H1 (cell line): ENCODE measurements around the gene HPD. TPM values are rescaled to one million over a fixed set of nuclear protein-coding genes. Genes with fewer than 3 reads are reported as not detected.
A peak's percentile ranks its signal among the peaks of the same experiment; 100 is the strongest.

Source experiments
- ASH2L ChIP-seq: fragments of 200-600, 300-600 bp; sonication (generic); IDR thresholded peaks from one replicate; pipeline ENCODE4 v1.7.1; 2017; ENCODE audit warnings: low read length
- ATF3 ChIP-seq: IDR thresholded peaks from 2 replicates; pipeline ENCODE4 v1.6.1; 2011; ENCODE audit warnings: low read depth, mild to moderate bottlenecking, low read length; ENCODE audit not compliant: insufficient read depth
- BCL11A ChIP-seq, 2 experiments: IDR thresholded peaks; one replicate each; pipeline ENCODE4 v1.6.1; 2011; ENCODE audit warnings: low read depth in 2 of 2, low read length in 2 of 2, mild to moderate bottlenecking in 2 of 2
- BRCA1 ChIP-seq: IDR thresholded peaks from 2 replicates; pipeline ENCODE4 v1.6.1; 2012; ENCODE audit warnings: low read depth, low read length, improper control_type of control experiment
- CREB1 ChIP-seq: IDR thresholded peaks from 2 replicates; pipeline ENCODE4 v1.6.1; 2012; ENCODE audit warnings: inconsistent platforms
- CTCF ChIP-seq, 3 experiments: IDR thresholded peaks; 1 replicate in 2 of 3; 2 replicates in 1 of 3; pipeline versions ENCODE4 v1.5.1 to v1.6.1; 2011; ENCODE audit warnings: low read length in 3 of 3, mild to moderate bottlenecking in 3 of 3, inconsistent platforms in 2 of 3, low read depth in 1 of 3, moderate library complexity in 1 of 3; ENCODE audit not compliant: insufficient read depth in 1 of 3; ENCODE audit errors: control extremely low read depth in 1 of 3
- JUN ChIP-seq: IDR thresholded peaks from 2 replicates; pipeline ENCODE4 v1.6.1; 2011; ENCODE audit warnings: low read depth, mild to moderate bottlenecking, improper control_type of control experiment, low read length
- JUND ChIP-seq: IDR thresholded peaks from 2 replicates; pipeline ENCODE4 v1.6.1; 2011; ENCODE audit warnings: mild to moderate bottlenecking, improper control_type of control experiment, low read length
- KDM1A ChIP-seq: fragments of 200-600, 300-600 bp; sonication (generic); IDR thresholded peaks from 2 replicates; pipeline ENCODE4 v1.7.1; 2016; ENCODE audit warnings: mild to moderate bottlenecking, low read length, borderline replicate concordance
- KDM5A ChIP-seq: fragments of 200-600 bp; IDR thresholded peaks from 2 replicates; pipeline ENCODE4 v1.7.1; 2012; ENCODE audit warnings: mild to moderate bottlenecking, low read length, inconsistent platforms, mixed read lengths
- MAFK ChIP-seq: IDR thresholded peaks from 2 replicates; pipeline ENCODE4 v1.6.1; 2012; ENCODE audit warnings: low read depth, mild to moderate bottlenecking, improper control_type of control experiment, low read length
- RNF2 ChIP-seq: fragments of 200-900, 300-1000 bp; sonication (generic); IDR thresholded peaks from 2 replicates; pipeline ENCODE4 v1.7.1; 2016; ENCODE audit warnings: borderline replicate concordance, low read depth, mild to moderate bottlenecking, antibody characterized with exemption, low read length; ENCODE audit not compliant: poor library complexity, severe bottlenecking; ENCODE audit errors: missing control alignments
- SIN3A ChIP-seq, 2 experiments: IDR thresholded peaks in 1 of 2; conservative IDR thresholded peaks in 1 of 2; 2 replicates each; pipeline ENCODE4 v1.6.1; 2011 to 2012; ENCODE audit warnings: low read length in 2 of 2, improper control_type of control experiment in 1 of 2, low read depth in 1 of 2, mild to moderate bottlenecking in 1 of 2
- SIRT6 ChIP-seq: IDR thresholded peaks from one replicate; pipeline ENCODE4 v1.7.1; 2012; ENCODE audit warnings: low read length, inconsistent platforms
- SIX5 ChIP-seq: IDR thresholded peaks from 2 replicates; pipeline ENCODE4 v1.6.1; 2011; ENCODE audit warnings: mild to moderate bottlenecking, low read depth, low read length
- TAF1 ChIP-seq: IDR thresholded peaks from 2 replicates; pipeline ENCODE4 v1.6.1; 2011; ENCODE audit warnings: mild to moderate bottlenecking, low read depth, low read length
- TBP ChIP-seq: IDR thresholded peaks from 2 replicates; pipeline ENCODE4 v1.6.1; 2011; ENCODE audit warnings: low read depth, low read length, improper control_type of control experiment
- USF2 ChIP-seq: IDR thresholded peaks from 2 replicates; pipeline ENCODE4 v1.6.1; 2011; ENCODE audit warnings: low read length, improper control_type of control experiment
- polyA plus RNA-seq, 7 experiments: library from polyadenylated mRNA; depleted of rRNA in 3 of 7; stranded (reverse) in 5 of 7; unstranded in 2 of 7; fragments of >200 nt in 5 of 7; fragments of 200-250 nt in 2 of 7; gene quantifications; 1 replicate in 5 of 7; 2 replicates in 1 of 7; 4 replicates in 1 of 7; pipeline versions ENCODE4 v1.2.1 to v1.2.3, GENCODE V29; 2011 to 2013; ENCODE audit warnings: missing spikeins in 2 of 7, mixed read lengths in 2 of 7
- total RNA-seq: library from RNA; stranded (reverse); fragmentation: NEBNext Ultra II Directional; extraction: Animal tissue kit (Norgen Biotek cat#: 25700); gene quantifications from 2 replicates; pipeline ENCODE4 v1.2.1, GENCODE V29; 2021

HPD gene
- total and polyA plus RNA-seq, 2 of the 8 experiments (the other 6 are each of a cell fraction or from before 2014, with no cell fraction given): 0.48 to 0.56 TPM

GRCh38 chr12:121796855-121797751, 61.6 kb downstream of the HPD start (continued):
- TF ChIP-seq CTCF (IDR thresholded peaks at IDR 0.05; ENCODE audit: control extremely low read depth in 1 of 3, insufficient read depth in 1 of 3, low read depth in 1 of 3, low read length in 3 of 3): peak in 2 of 3 experiments; percentile 36 to 37; a peak in 3 of 4 replicates
- TF ChIP-seq RNF2: no peak
- 0 out of 2 replicates have a peak, but pooled peaks have one; percentile 28 for TF ChIP-seq TAF1
- no peak for TF ChIP-seq BCL11A (IDR thresholded peaks at IDR 0.05; ENCODE audit: low read depth in 2 of 2, low read length in 2 of 2)
- TF ChIP-seq CREB1: peak; percentile 22; the same call in 1 of the 2 replicates
- no peak for TF ChIP-seq SIRT6
- no peak for TF ChIP-seq MAFK
- no peak for TF ChIP-seq USF2
- no peak for TF ChIP-seq SIX5
- TF ChIP-seq KDM5A: no peak
- TF ChIP-seq JUN: no peak
- no peak for TF ChIP-seq BRCA1
- TF ChIP-seq ATF3: no peak
- TF ChIP-seq TBP: peak; percentile 28; the same call in 1 of the 2 replicates
- TF ChIP-seq JUND: no peak
- TF ChIP-seq KDM1A: no peak
- TF ChIP-seq SIN3A (conservative IDR thresholded peaks at IDR 0.05 in 1 of 2, IDR thresholded peaks at IDR 0.05 in 1 of 2; ENCODE audit: low read depth in 1 of 2, low read length in 2 of 2): 0 out of 4 replicates have a peak, but pooled peaks of 1 of the 2 experiments have one; percentile 37
- peak; percentile 21 for TF ChIP-seq ASH2L
